GM12864 (cell line): ENCODE data around the gene CCDC13.

ENCODE experiments used
- DNase-seq: peaks from one replicate; pipeline ENCODE4 v3.0.0-alpha.2; 2011; ENCODE audit warnings: low read depth
- H3K4me3 ChIP-seq: 2 replicates; pipeline ENCODE4 v1.5.1; 2011; ENCODE audit warnings: mild to moderate bottlenecking, low read depth, low read length, control low read depth
- TF ChIP-seq, protein P1 (sequence below): IDR thresholded peaks from 2 replicates; pipeline ENCODE4 v1.5.1; 2011; ENCODE audit warnings: low read depth, mild to moderate bottlenecking, moderate library complexity, low read length, control low read depth, inconsistent platforms; ENCODE audit errors: missing control alignments

Gene CCDC13

DNA sequence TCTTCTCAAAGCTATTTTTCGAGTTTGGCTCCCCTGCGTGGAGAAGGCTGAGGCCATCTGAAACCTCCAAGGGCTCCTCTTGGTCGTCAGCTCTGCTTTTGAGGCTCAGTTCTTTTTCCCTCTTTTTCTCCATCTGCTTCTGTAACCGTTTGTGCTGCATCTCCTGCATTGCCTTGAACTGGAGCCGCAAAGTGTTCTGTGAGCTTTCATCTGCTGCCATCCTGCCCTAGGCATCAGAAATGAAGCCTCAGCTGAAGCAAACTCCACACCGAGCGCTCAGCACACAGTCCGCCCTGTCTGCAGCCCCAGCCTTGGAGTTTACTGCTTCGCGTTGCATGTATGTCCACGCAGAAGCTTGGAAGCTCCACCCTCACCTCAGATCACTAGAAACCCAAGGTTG is 14.9 kb downstream of the CCDC13 start:
- TF ChIP-seq, protein P1, sequence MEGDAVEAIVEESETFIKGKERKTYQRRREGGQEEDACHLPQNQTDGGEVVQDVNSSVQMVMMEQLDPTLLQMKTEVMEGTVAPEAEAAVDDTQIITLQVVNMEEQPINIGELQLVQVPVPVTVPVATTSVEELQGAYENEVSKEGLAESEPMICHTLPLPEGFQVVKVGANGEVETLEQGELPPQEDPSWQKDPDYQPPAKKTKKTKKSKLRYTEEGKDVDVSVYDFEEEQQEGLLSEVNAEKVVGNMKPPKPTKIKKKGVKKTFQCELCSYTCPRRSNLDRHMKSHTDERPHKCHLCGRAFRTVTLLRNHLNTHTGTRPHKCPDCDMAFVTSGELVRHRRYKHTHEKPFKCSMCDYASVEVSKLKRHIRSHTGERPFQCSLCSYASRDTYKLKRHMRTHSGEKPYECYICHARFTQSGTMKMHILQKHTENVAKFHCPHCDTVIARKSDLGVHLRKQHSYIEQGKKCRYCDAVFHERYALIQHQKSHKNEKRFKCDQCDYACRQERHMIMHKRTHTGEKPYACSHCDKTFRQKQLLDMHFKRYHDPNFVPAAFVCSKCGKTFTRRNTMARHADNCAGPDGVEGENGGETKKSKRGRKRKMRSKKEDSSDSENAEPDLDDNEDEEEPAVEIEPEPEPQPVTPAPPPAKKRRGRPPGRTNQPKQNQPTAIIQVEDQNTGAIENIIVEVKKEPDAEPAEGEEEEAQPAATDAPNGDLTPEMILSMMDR: no peak
- H3K4me3 ChIP-seq: no peak overlapping the region
- DNase-seq: no peak

DNA sequence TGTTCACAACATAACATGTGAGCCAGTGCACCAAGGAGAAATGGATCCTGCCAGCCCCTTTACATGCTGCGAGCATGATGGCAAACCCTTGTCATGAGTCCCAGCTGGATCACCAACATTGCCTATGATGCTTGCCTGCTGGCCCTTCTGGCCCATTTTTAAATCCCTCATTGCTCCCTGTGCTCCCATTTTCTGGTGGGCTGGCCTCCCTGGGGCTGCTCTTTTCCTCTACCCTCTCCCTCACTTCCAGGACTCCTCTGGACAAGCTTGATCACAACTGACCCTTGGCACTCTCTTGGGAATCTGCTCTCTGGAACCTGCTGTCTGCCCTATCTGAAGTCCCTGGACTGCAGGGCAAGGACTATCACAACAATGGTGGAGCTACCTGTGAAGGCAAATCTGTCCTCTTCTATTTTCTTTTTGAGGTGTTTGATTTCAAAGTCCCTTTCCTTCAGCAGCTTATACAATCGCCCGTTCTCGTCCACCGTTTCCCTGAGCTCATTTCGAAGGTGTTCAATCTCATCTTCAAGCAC is 16.3 kb downstream of the CCDC13 start:
- H3K4me3 ChIP-seq: no peak overlapping the region
- TF ChIP-seq, protein P1: no peak
- DNase-seq: no peak

DNA sequence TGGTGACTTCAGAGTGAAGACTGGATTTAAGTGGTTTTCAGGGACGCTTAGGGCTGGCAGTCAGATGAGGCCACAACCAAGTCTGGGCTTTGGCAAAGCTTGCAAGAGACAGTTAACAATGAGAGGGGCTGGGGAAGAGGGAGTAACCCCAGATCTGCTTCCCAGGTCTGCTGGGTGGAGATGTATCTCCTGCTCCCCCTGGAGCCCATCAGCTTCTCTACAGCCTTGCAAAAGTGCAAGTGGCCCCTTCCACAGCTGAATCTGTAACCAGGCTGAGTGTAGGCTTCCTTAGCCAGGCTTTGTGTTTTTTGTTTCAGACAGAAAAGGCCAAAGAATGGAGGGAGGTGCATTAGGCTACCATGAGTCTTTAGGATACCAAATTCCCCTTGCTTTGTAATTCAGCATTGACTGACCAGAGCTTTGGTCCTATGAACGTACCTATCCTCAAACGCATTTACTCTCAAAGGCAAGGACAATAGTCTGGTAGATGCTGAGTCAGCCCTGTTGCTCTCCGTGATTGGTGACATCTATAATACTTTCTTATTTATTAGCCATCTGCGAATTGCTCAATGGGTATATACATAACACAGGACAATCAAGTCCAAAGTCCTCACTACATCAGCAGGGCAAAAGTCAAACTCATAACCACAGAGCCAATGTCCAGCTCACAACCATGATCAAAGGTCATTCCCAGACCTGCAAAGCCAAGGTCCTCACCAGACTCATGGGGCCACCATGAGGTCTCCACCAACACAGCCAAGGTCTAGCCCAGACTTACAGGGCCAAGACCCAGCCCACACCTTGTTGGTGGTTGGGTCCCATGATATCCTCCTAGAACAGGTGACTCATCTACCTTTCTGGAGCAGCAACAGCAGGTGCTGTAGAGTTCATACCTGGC is 17.1 kb downstream of the CCDC13 start:
- H3K4me3 ChIP-seq: no peak overlapping the region
- DNase-seq: no peak
- TF ChIP-seq, protein P1: peak; percentile 60

DNA sequence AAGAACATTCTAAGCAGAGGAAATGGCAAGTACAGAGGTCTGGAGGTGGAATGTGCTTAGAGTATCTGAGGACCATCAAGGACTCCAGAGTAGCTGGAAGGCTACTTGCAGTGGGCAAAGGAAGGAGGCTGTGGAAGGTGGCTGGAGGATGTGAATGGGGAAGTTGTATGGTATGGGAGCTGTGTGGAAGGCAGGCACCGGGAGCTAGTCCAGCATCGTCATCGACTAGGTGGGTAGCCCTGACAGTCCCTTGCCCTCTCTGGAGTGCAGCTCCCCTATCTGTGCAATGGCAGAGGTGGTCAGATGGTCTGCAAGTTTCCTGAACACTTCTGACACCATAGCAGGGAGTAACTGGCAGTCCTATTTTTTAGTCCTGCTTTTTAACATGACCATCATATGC is 19.3 kb downstream of the CCDC13 start:
- H3K4me3 ChIP-seq: no peak overlapping the region
- no peak for DNase-seq
- TF ChIP-seq, protein P1: no peak

DNA sequence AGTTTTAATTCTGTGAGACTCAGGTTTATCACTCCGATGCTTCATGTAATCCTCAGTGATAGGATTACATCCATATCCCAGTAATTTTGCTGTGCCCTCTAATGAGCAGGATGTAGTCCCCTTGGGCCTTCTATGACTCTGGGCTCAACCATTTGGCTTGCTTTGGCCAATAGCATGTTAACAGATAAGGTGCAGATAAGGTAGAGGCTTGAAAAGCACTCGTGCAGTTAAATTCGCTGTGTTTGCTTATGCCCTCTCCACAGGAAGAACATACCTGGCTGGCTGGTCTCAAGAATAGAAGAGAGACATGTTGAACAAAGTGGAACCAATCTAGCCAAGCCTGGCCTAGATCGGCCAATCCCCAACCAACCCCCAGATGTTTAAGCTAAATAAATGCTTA is 20.1 kb downstream of the CCDC13 start:
- H3K4me3 ChIP-seq: no peak overlapping the region
- DNase-seq: no peak
- TF ChIP-seq, protein P1: no peak

DNA sequence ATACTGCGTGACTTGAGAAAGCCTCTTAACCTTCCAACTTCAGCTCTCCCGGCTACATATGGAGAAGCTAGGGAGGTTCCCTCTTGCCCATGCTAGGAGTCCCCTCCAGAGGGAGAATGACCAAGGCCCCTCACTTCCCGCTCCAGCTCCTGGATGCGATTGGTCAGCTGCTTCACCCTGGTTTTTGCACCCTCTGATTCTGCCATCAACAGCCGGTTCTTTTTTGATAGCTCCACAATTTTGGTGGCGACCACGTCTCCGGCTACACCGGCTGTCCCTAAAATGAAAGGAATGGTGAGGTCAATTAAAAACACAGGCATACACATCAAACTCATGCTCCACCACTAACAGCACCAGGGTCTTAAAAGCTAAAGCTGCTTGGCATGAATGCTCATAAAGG is 20.6 kb downstream of the CCDC13 start:
- TF ChIP-seq, protein P1: no peak
- H3K4me3 ChIP-seq: no peak overlapping the region
- DNase-seq: no peak

DNA sequence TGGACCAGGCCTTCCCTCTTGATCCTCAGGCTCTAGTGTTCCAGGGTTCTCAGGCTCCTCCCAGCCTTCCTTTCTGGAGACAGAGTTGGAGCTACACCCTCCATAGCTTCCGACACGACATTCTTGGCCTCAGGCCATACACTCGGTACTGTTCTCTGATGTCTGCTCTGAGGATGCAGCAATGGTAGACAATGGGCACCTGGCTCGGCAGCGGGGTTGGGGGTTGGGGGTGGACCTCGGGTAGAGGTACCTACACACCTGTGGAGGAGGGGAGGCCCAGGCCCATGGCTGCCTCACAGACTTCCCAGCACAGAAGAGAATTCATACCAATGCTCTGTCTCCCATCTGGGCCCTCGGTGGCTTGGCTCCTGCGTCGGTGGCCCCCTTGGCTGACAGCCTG is 21.4 kb downstream of the CCDC13 start:
- DNase-seq: no peak
- H3K4me3 ChIP-seq: no peak overlapping the region
- TF ChIP-seq, protein P1: no peak
